Stomach (tissue), 9 donors: ENCODE data around the gene NDUFA8. TPM values are rescaled to one million over a fixed set of nuclear protein-coding genes. Genes with fewer than 3 reads are reported as not detected.

Experiments
- DNase-seq, 2 donors: peaks; one replicate each; pipeline versions ENCODE4 v3.0.0 to v3.0.0-alpha.2; 2013 to 2019
- H3K27ac ChIP-seq, 5 donors: fragments of 200-600 bp in 4 of 5; sonication (generic) in 4 of 5; one replicate each; pipeline ENCODE4 v1.5.1; 2013 to 2019; ENCODE audit warnings: mild to moderate bottlenecking in 1 of 5, moderate library complexity in 1 of 5
- H3K27me3 ChIP-seq, 3 donors: fragments of 200-600 bp; sonication (generic); one replicate each; pipeline ENCODE4 v1.5.1; 2017 to 2019; ENCODE audit warnings: mixed run types in 1 of 3
- H3K36me3 ChIP-seq, 4 donors: fragments of 200-600 bp; sonication (generic); 1 replicate in 3 of 4; 2 replicates in 1 of 4; pipeline ENCODE4 v1.5.1; 2016 to 2019
- H3K4me1 ChIP-seq, 4 donors: fragments of 200-600 bp; sonication (generic); one replicate each; pipeline ENCODE4 v1.5.1; 2016 to 2019
- H3K4me3 ChIP-seq, 4 donors: fragments of 200-600 bp; sonication (generic) in 3 of 4; one replicate each; pipeline ENCODE4 v1.5.1; 2016 to 2019; ENCODE audit warnings: mild to moderate bottlenecking in 1 of 4
- H3K9me3 ChIP-seq, 4 donors: fragments of 200-600 bp; sonication (generic); one replicate each; pipeline ENCODE4 v1.5.1; 2016 to 2019
- EP300 ChIP-seq: sonication (generic); formaldehyde crosslinking; IDR thresholded peaks from one replicate; pipeline ENCODE4 v1.6.1; 2017; ENCODE audit warnings: antibody characterized with exemption
- POLR2A ChIP-seq, 4 donors: fragments of 450-650 bp; IDR thresholded peaks; one replicate each; pipeline ENCODE4 v1.6.1; 2016; ENCODE audit warnings: antibody characterized with exemption in 4 of 4, control low read depth in 2 of 4, mild to moderate bottlenecking in 1 of 4, moderate library complexity in 1 of 4
- POLR2AphosphoS5 ChIP-seq, 3 donors: sonication (generic); formaldehyde crosslinking; IDR thresholded peaks; one replicate each; pipeline ENCODE4 v1.6.1; 2016; ENCODE audit warnings: antibody characterized with exemption in 3 of 3
- WGBS, 5 donors: extraction: QIAGEN DNeasy Blood & Tissue Kit in 3 of 5; methylation state at CpG; one replicate each; pipeline versions ENCODE4 v1.1.5 to v1.1.7; 2013 to 2018; 5-methylcytosine and 5-hydroxymethylcytosine counted together
- intact Hi-C: fragments of 100-400 bp; cut with DNase I; formaldehyde crosslinking; loops from one replicate; pipeline ENCODE4 v1.15.1; 2023; ENCODE audit warnings: low total_unique reads
- polyA plus RNA-seq, 3 donors: library from polyadenylated mRNA; stranded (reverse); fragments of 200-250 nt; gene quantifications; one replicate each; pipeline ENCODE4 v1.2.3, GENCODE V29; 2013
- total RNA-seq, 5 donors: library from RNA; depleted of rRNA; stranded (reverse); fragments of >200 nt; gene quantifications; one replicate each; pipeline versions ENCODE4 v1.1.0 to v1.2.3, GENCODE V29; 2014 to 2016
- TF ChIP-seq, protein P1 (sequence below), 7 experiments: fragments of 450-650 bp in 4 of 7; fragments of 200-600 bp in 3 of 7; sonication (generic) in 3 of 7; IDR thresholded peaks; one replicate each; pipeline ENCODE4 v1.5.1; 2016 to 2019; ENCODE audit warnings: antibody characterized with exemption in 7 of 7, control low read depth in 2 of 7, mild to moderate bottlenecking in 1 of 7
- donor health status: healthy with polysubstance abuse.
- donor health status: Bipolar disorder and iron deficiency.
- donor health status: healthy.

NDUFA8 gene
- total and polyA plus RNA-seq, 8 donors = 10.5 to 130 (median 53.3) TPM

DNA sequence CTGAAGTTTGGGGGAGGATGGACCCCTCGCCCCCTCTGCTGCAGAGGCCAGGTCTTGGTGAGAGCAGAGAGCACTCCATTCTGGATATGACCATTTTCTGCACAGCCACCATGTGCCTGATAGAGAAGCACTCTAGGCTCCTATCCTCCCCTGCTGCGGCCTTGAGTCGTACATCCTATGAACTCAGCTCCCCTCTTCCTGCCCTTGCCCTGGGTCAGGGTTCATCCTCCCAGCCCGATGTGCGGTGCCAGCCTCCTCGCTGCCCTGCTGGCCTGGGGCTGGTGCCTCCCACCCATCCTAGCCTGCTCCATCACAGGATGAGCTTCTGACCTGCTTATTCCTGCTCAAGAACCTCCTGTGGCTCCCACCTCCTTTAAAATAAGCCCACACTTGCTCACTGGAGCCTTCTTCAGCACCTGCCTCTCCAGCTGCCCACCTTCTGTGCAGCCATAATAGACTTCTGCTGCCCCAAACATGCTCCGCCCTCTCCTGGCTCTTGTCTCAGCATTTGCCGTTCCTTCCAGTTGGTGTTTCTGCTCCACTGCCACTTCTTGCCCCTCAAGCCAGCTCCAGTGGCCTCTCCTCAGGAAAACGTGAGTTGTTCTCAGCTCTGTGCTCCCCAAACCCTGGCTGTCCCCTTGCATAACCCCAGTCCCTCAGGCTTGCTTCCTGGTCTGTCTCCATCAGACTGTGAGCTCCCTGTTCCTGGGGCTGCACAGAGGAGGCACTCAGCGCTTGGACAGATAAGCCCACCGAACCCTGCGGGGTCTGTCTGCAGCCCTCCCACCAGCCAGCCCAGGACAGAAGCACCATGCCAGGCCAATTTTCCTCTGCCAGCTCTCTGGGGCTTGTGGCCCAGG lies 44.2 kb downstream of the NDUFA8 start:
- TF ChIP-seq, protein P1, sequence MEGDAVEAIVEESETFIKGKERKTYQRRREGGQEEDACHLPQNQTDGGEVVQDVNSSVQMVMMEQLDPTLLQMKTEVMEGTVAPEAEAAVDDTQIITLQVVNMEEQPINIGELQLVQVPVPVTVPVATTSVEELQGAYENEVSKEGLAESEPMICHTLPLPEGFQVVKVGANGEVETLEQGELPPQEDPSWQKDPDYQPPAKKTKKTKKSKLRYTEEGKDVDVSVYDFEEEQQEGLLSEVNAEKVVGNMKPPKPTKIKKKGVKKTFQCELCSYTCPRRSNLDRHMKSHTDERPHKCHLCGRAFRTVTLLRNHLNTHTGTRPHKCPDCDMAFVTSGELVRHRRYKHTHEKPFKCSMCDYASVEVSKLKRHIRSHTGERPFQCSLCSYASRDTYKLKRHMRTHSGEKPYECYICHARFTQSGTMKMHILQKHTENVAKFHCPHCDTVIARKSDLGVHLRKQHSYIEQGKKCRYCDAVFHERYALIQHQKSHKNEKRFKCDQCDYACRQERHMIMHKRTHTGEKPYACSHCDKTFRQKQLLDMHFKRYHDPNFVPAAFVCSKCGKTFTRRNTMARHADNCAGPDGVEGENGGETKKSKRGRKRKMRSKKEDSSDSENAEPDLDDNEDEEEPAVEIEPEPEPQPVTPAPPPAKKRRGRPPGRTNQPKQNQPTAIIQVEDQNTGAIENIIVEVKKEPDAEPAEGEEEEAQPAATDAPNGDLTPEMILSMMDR (IDR thresholded peaks at IDR 0.05) = no peak
- TF ChIP-seq EP300 (no peak), POLR2A (IDR thresholded peaks at IDR 0.05) (no peak), POLR2AphosphoS5 (IDR thresholded peaks at IDR 0.05) (no peak)
- Histone ChIP-seq H3K36me3 (no peaks in the 10 kb centered on the region), H3K27ac (no peak overlapping the region), H3K4me1 (no peaks in the 10 kb centered on the region), H3K9me3 (no peaks in the 10 kb centered on the region), H3K27me3 (peaks cover 0 to 26% (median 0%) of the 10 kb centered on the region in 3 donors), H3K4me3 (no peak overlapping the region)
- intact Hi-C loops = no loop called here
- DNase-seq = no peak
- 68 to 76% (median 73%) methylated on average over 9 to 12 of the region's 12 CpGs for WGBS, 5 donors

DNA sequence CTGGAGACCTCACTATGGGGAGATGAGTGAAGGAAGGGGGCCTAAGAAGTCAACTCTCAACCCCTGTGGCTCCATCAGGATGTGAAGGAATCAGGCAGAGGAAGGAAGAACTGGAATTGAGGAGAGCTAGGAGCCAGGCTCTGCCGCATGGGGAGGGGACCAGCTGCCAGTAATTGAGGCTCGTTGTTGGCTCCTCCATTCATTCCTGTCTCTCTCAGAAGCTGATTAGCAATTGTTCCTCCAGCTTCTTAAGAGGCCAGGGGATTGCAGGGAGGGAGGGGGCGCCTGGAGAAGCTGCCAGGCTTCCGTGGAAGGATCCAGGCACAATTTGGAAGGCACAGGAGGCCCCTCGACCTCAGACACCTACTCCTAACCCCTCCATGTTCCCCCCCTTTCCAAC lies 46.0 kb downstream of the NDUFA8 start:
- Histone ChIP-seq H3K36me3 (no peaks in the 10 kb centered on the region), H3K4me3 (no peak overlapping the region), H3K4me1 (no peaks in the 10 kb centered on the region), H3K9me3 (no peaks in the 10 kb centered on the region), H3K27me3 (peaks cover 0 to 26% (median 0%) of the 10 kb centered on the region in 3 donors), H3K27ac (no peak overlapping the region)
- TF ChIP-seq EP300 (no peak), POLR2AphosphoS5 (IDR thresholded peaks at IDR 0.05) (no peak)
- TF ChIP-seq, protein P1 (IDR thresholded peaks at IDR 0.05) = no peak
- 30 to 47% (median 35%) methylated on average over 5 of the region's 5 CpGs for WGBS, 5 donors
- intact Hi-C loops = no loop called here
- DNase-seq = no peak

DNA sequence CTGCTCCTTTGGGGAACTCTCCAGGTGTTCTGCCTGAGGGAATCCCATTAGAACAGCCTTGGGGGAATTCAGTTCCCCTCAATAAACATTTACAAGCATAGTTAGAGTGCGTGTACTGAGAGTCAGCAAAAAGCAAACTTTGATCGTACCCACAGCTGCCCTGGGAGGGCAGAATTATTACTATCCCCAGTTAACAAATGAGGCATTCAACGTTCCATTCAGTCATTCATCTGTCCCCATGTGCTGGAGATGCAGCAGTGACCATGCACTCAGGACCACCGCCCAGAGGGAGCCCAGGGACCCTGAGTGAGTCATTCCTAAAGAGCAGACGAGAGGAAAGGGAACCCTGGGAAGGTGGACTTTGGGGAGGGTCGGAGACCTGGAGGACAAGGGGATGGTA lies 47.3 kb downstream of the NDUFA8 start:
- Histone ChIP-seq H3K27me3 (peaks cover 0 to 26% (median 0%) of the 10 kb centered on the region in 3 donors), H3K9me3 (no peaks in the 10 kb centered on the region)

DNA sequence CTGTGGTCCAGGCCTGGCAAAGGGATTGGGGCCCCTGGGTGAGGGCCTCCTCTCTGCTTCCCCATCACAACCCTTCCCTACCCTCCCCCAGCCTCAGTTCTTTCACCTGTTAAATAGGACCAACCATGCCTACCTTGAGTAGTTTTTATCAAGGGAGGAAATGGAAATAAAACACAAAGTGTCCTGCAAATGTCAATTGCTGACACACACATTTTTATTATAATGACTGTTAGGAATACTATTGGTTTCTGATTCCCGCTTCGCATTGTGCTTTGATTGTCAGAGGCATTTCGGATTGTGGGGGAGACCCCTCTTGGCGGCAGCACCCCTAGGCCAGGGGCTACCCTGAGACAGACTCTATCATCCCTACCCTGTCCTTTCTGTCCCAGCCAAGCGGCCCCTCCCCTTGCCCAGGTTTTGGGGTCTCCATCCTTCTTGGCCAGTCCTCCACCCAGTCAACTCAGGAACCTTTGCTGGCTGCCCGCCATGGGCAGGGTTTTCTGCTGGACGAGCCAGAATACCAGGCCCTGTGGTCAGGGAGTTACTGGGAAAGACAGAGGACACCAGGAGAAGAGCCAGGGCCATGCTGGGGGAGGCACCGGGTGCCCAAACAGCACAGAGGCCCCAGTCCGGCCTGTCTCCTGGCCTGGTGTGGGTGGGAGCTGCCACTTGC lies 48.0 kb downstream of the NDUFA8 start:
- H3K36me3 ChIP-seq = no peaks in the 10 kb centered on the region
- H3K4me3 ChIP-seq = no peak overlapping the region
- WGBS, 5 donors = 83 to 88% (median 86%) methylated on average over 9 of the region's 9 CpGs
- intact Hi-C loops = no loop called here
- H3K4me1 ChIP-seq = peaks cover 0 to 13% (median 6%) of the 10 kb centered on the region in 4 donors
- H3K27me3 ChIP-seq = peaks cover 0 to 20% (median 0%) of the 10 kb centered on the region in 3 donors
- no peak for DNase-seq
- H3K9me3 ChIP-seq = no peaks in the 10 kb centered on the region
- TF ChIP-seq POLR2AphosphoS5 (IDR thresholded peaks at IDR 0.05) (no peak), POLR2A (IDR thresholded peaks at IDR 0.05) (no peak), EP300 (no peak)
- TF ChIP-seq, protein P1 (IDR thresholded peaks at IDR 0.05) = no peak
- no peak overlapping the region for H3K27ac ChIP-seq

More for the DNA sequence above, 47.3 kb downstream of the NDUFA8 start:
- Histone ChIP-seq H3K4me1 (peaks cover 0 to 8% (median 3%) of the 10 kb centered on the region in 4 donors), H3K27ac (no peak overlapping the region), H3K36me3 (no peaks in the 10 kb centered on the region), H3K4me3 (no peak overlapping the region)
- no peak for DNase-seq
- TF ChIP-seq POLR2A (IDR thresholded peaks at IDR 0.05) (no peak), POLR2AphosphoS5 (IDR thresholded peaks at IDR 0.05) (no peak), EP300 (no peak)
- TF ChIP-seq, protein P1 (IDR thresholded peaks at IDR 0.05) = no peak
- intact Hi-C loops = no loop called here
- WGBS, 5 donors = 70 to 89% (median 78%) methylated on average over 6 of the region's 6 CpGs
